K562 (cell line): ENCODE measurements around the gene TERT. TPM values are rescaled to one million over a fixed set of nuclear protein-coding genes. Genes with fewer than 3 reads are reported as not detected.

Experiments
- ATAC-seq: fragments of 200-7000 bp; cut with Tn5 transposase; 3 replicates; pipeline ENCODE4 v1.9.1; 2020; ENCODE audit warnings: moderate library complexity
- BruUV-seq: library from RNA; stranded (reverse); fragments of 400-500 nt; replicated peaks from 2 replicates; lab custom pipeline; 2021; lab: Mats Ljungman, UMichigan
- CTCF ChIA-PET: fragments of 300-600 bp; formaldehyde crosslinking; extraction: SDS; loops from one replicate; lab custom pipeline; 2021; ENCODE audit warnings: low intra/inter-chr PET ratio; lab: Yijun Ruan, JAX
- POLR2A ChIA-PET: fragments of 300-600, 350-650 bp; sonication (Branson Sonifier 250); formaldehyde crosslinking; extraction: SDS; loops from one replicate; lab custom pipeline; 2021; ENCODE audit warnings: antibody characterized with exemption, inconsistent platforms; lab: Yijun Ruan, JAX
- DNase-seq, 4 experiments: peaks; one replicate each; pipeline versions ENCODE4 v3.0.0 to v3.0.0-alpha.2; 2011 to 2018; ENCODE audit warnings: low spot score in 3 of 4, mixed read lengths in 3 of 4; ENCODE audit errors: extremely low read depth in 1 of 4
- FAIRE-seq: peaks from 2 replicates; lab custom pipeline; 2011; peaks lifted over from hg19 to GRCh38; lab: Jason Lieb, UNC
- H2AFZ ChIP-seq: 2 replicates; pipeline ENCODE4 v1.6.0; 2011; ENCODE audit warnings: low read depth, low read length, control low read depth, inconsistent platforms
- H3K27ac ChIP-seq: fragments of 200-600 bp; 3 replicates; pipeline ENCODE4 v1.8.0; 2011; ENCODE audit warnings: low read depth, mild to moderate bottlenecking, control low read depth, inconsistent platforms, low read length, moderate library complexity, mixed read lengths; ENCODE audit errors: extremely low read depth
- H3K27me3 ChIP-seq, 2 experiments: fragments of 300-600 bp in 1 of 2; 2 replicates in 1 of 2; 3 replicates in 1 of 2; pipeline versions ENCODE4 v1.6.0 to v1.8.0; 2011; ENCODE audit warnings: inconsistent platforms in 2 of 2, low read length in 2 of 2, mild to moderate bottlenecking in 1 of 2, mixed read lengths in 1 of 2, moderate library complexity in 1 of 2; ENCODE audit not compliant: control insufficient read depth in 2 of 2, insufficient read depth in 2 of 2
- H3K36me3 ChIP-seq: fragments of 300-600 bp; 3 replicates; pipeline ENCODE4 v1.8.0; 2011; ENCODE audit warnings: mild to moderate bottlenecking, low read length, inconsistent platforms; ENCODE audit not compliant: control insufficient read depth, insufficient read depth
- H3K4me1 ChIP-seq, 2 experiments: fragments of 200-600 bp in 1 of 2; replicated peaks in 1 of 2; 2 replicates in 1 of 2; 3 replicates in 1 of 2; pipeline versions ENCODE4 v1.5.1 to v1.8.0; 2011; ENCODE audit warnings: inconsistent platforms in 2 of 2, low read length in 2 of 2, mild to moderate bottlenecking in 1 of 2, mixed read lengths in 1 of 2, moderate library complexity in 1 of 2; ENCODE audit not compliant: control insufficient read depth in 2 of 2, insufficient read depth in 2 of 2
- H3K4me2 ChIP-seq: 2 replicates; pipeline ENCODE4 v1.6.1; 2011; ENCODE audit warnings: low read length, control low read depth, inconsistent platforms, mixed read lengths; ENCODE audit not compliant: insufficient read depth
- H3K4me3 ChIP-seq: fragments of 200-600 bp; sonication (generic), shearing (Covaris generic); 2 replicates; pipeline ENCODE4 v1.5.1; 2016; ENCODE audit warnings: control low read depth, inconsistent platforms
- H3K79me2 ChIP-seq: fragments of 200-600 bp; 3 replicates; pipeline ENCODE4 v1.8.0; 2011; ENCODE audit warnings: low read length, inconsistent platforms; ENCODE audit not compliant: control insufficient read depth, insufficient read depth
- H3K9ac ChIP-seq, 2 experiments: 2 replicates each; pipeline versions ENCODE4 v1.6.0 to v1.6.1; 2011; ENCODE audit warnings: low read depth in 2 of 2, low read length in 2 of 2, control low read depth in 1 of 2, inconsistent platforms in 1 of 2, mild to moderate bottlenecking in 1 of 2, mixed read lengths in 1 of 2; ENCODE audit not compliant: insufficient read depth in 1 of 2
- H3K9me1 ChIP-seq: one replicate; pipeline ENCODE4 v1.6.0; 2011; ENCODE audit warnings: inconsistent platforms, mild to moderate bottlenecking, low read length, moderate library complexity; ENCODE audit not compliant: control insufficient read depth, insufficient read depth
- H3K9me3 ChIP-seq: replicated peaks from 2 replicates; pipeline ENCODE4 v1.5.1; 2011; ENCODE audit warnings: low read depth, low read length, inconsistent platforms; ENCODE audit not compliant: control insufficient read depth, insufficient read depth
- H4K20me1 ChIP-seq: replicated peaks from 2 replicates; pipeline ENCODE4 v1.6.1; 2011; ENCODE audit warnings: low read length, inconsistent platforms, mixed read lengths; ENCODE audit not compliant: control insufficient read depth, insufficient read depth
- CHD1 ChIP-seq: fragments of 200-600 bp; sonication (generic); IDR thresholded peaks from one replicate; pipeline ENCODE4 v1.6.1; 2012; ENCODE audit warnings: mild to moderate bottlenecking, moderate library complexity, low read length, inconsistent platforms
- DDX20 ChIP-seq: fragments of 450-650 bp; IDR thresholded peaks from 2 replicates; pipeline ENCODE4 v1.6.1; 2016; ENCODE audit warnings: missing genetic modification characterization, low read depth, mild to moderate bottlenecking, missing compliant biosample characterization, moderate library complexity
- DEAF1 ChIP-seq: fragments of 450-650 bp; formaldehyde crosslinking; IDR thresholded peaks from 2 replicates; pipeline ENCODE4 v1.4.0; 2020; ENCODE audit warnings: mild to moderate bottlenecking, moderate library complexity
- E2F3 ChIP-seq: fragments of 250-450 bp; sonication (Bioruptor Pico); IDR thresholded peaks from 2 replicates; pipeline ENCODE4 v1.4.0; 2020; ENCODE audit warnings: mild to moderate bottlenecking
- HMGN3 ChIP-seq: IDR thresholded peaks from 2 replicates; pipeline ENCODE4 v1.6.1; 2011; ENCODE audit warnings: borderline replicate concordance, low read depth, mild to moderate bottlenecking, mixed read lengths, low read length; ENCODE audit not compliant: insufficient read length; ENCODE audit errors: extremely low read depth
- KLF1 ChIP-seq: fragments of 450-650 bp; IDR thresholded peaks from 2 replicates; pipeline ENCODE4 v1.6.1; 2016; ENCODE audit warnings: missing genetic modification characterization, missing compliant biosample characterization
- MAFK ChIP-seq: IDR thresholded peaks from 2 replicates; pipeline ENCODE4 v1.6.1; 2011; ENCODE audit warnings: low read length, improper control_type of control experiment
- NCOR1 ChIP-seq: fragments of 450-650 bp; IDR thresholded peaks from 2 replicates; pipeline ENCODE4 v1.6.1; 2016; ENCODE audit warnings: mild to moderate bottlenecking, moderate library complexity
- RCOR1 ChIP-seq, 2 experiments: IDR thresholded peaks; 2 replicates each; pipeline ENCODE4 v1.6.1; 2012; ENCODE audit warnings: low read depth in 2 of 2, low read length in 2 of 2, borderline replicate concordance in 1 of 2, improper control_type of control experiment in 1 of 2
- THAP7 ChIP-seq: fragments of 250-450 bp; sonication (Bioruptor Pico); IDR thresholded peaks from 2 replicates; pipeline ENCODE4 v1.5.0; 2021
- XRCC5 ChIP-seq: fragments of 200-400 bp; formaldehyde crosslinking; IDR thresholded peaks from 2 replicates; pipeline ENCODE4 v1.6.1; 2017; ENCODE audit warnings: low read depth, mild to moderate bottlenecking, low read length
- ZBED1 ChIP-seq: IDR thresholded peaks from 2 replicates; pipeline ENCODE4 v1.6.1; 2014
- ZNF263 ChIP-seq: sonication (generic); formaldehyde crosslinking; IDR thresholded peaks from 2 replicates; pipeline ENCODE4 v1.8.0; 2022; ENCODE audit warnings: mild to moderate bottlenecking, missing genetic modification reagents, borderline replicate concordance
- ZNF507 ChIP-seq: conservative IDR thresholded peaks from 2 replicates; pipeline ENCODE4 v1.6.1; 2017; ENCODE audit warnings: missing genetic modification characterization, missing compliant biosample characterization
- ZNF583 ChIP-seq: fragments of 250-450 bp; sonication (Bioruptor Pico); IDR thresholded peaks from 2 replicates; pipeline ENCODE4 v1.4.0; 2020
- ZNF830 ChIP-seq: fragments of 250-450 bp; sonication (Bioruptor Pico); IDR thresholded peaks from 2 replicates; pipeline ENCODE4 v1.5.0; 2021; ENCODE audit warnings: mild to moderate bottlenecking
- ZSCAN32 ChIP-seq: fragments of 450-650 bp; formaldehyde crosslinking; IDR thresholded peaks from 2 replicates; pipeline ENCODE4 v1.4.0; 2020; ENCODE audit warnings: mild to moderate bottlenecking, moderate library complexity
- WGBS: fragments of 100-300 bp; shearing (Covaris generic); methylation state at CpG from one replicate; pipeline ENCODE4 v1.1.6; 2016; ENCODE audit warnings: low coverage, mixed read lengths; ENCODE audit not compliant: insufficient coverage; ENCODE audit errors: missing lambda C conversion rate; 5-methylcytosine and 5-hydroxymethylcytosine counted together
- in situ Hi-C: fragments of 300-500 bp; cut with MboI; formaldehyde crosslinking; loops from 4 replicates; pipeline ENCODE4 v1.15.0; 2018; ENCODE audit warnings: inconsistent platforms, mixed read lengths
- intact Hi-C: fragments of 100-400 bp; cut with micrococcal nuclease; formaldehyde crosslinking; loops from 2 replicates; pipeline ENCODE4 v1.14.2; 2022
- polyA plus RNA-seq, 8 experiments: library from polyadenylated mRNA; depleted of rRNA in 4 of 8; stranded (reverse) in 5 of 8; unstranded in 3 of 8; fragments of >200 nt; fragmentation: Nextera tagmentation in 2 of 8; fragmentation: Illumina TruSeq in 1 of 8; extraction: Ambion mirVana in 2 of 8; extraction: Trizol in 1 of 8; gene quantifications; 2 replicates each; pipeline versions ENCODE4 v1.2.1 to v1.2.3, GENCODE V29; 2011 to 2014; ENCODE audit warnings: inconsistent platforms in 1 of 8, missing spikeins in 1 of 8
- total RNA-seq, 7 experiments: library from RNA; depleted of rRNA in 6 of 7; stranded (reverse); fragments of >200 nt in 6 of 7; fragmentation: Illumina TruSeq in 2 of 7; extraction: Trizol in 2 of 7; gene quantifications; 2 replicates each; pipeline versions ENCODE4 v1.2.1 to v1.2.3, GENCODE V29; 2011 to 2021; ENCODE audit warnings: low replicate concordance in 1 of 7

The TERT gene
- total and polyA plus RNA-seq, 9 of the 15 experiments (the other 6 are each of a cell fraction or from before 2014, with no cell fraction given) = 0.08 to 4.5 (median 0.98) TPM; not detected in 1

GRCh38 chr5:1314564-1314982 lies 19.7 kb upstream of the TERT start:
- H3K27ac ChIP-seq = no peak overlapping the region

More at GRCh38 chr5:1314564-1314982, 19.7 kb upstream of the TERT start:
- no peak for DNase-seq
- in situ Hi-C loops (no loop called here), intact Hi-C loops (no loop called here)
- Histone ChIP-seq H3K27me3 (peaks cover 21 to 43% of the 10 kb centered on the region in 2 experiments), H2AFZ (no peak overlapping the region), H3K4me1 (peaks cover 13 to 45% of the 10 kb centered on the region in 2 experiments; a peak in 4 of 5 replicates), H3K4me2 (no peak overlapping the region), H3K9me1 (no peaks in the 10 kb centered on the region), H3K9me3 (no peaks in the 10 kb centered on the region), H3K36me3 (peaks cover 19% of the 10 kb centered on the region; the same call in 2 of the 3 replicates), H3K9ac (no peak overlapping the region), H3K4me3 (no peak overlapping the region), H3K79me2 (no peaks in the 10 kb centered on the region), H4K20me1 (peaks cover 6% of the 10 kb centered on the region)
- ChIA-PET CTCF (no interaction called here), POLR2A (interaction anchor here (0.5 to 1.3 kb wide), 3 partner anchors 9 to 29 kb away, joined by 3 to 4 read pairs (median 3); no protein-coding TSS in a partner anchor)
- no peak for FAIRE-seq
- no peak for TF ChIP-seq ZNF263 (CRISPR knock-in tag)
- TF ChIP-seq ZNF507 (tag) = no peak
- no peak for TF ChIP-seq ZNF583 (CRISPR knock-in tag)
- no peak for TF ChIP-seq ZBED1
- no peak for TF ChIP-seq ZNF830 (CRISPR knock-in tag)
- TF ChIP-seq DDX20 = no peak
- TF ChIP-seq DEAF1 = no peak
- TF ChIP-seq ZSCAN32 (CRISPR knock-in tag) = no peak
- no peak for TF ChIP-seq E2F3 (CRISPR knock-in tag)
- TF ChIP-seq XRCC5 = no peak
- TF ChIP-seq MAFK = no peak
- TF ChIP-seq HMGN3 = no peak
- TF ChIP-seq CHD1 = no peak
- no peak for TF ChIP-seq RCOR1 (IDR thresholded peaks at IDR 0.05; ENCODE audit: borderline replicate concordance in 1 of 2, low read depth in 2 of 2, low read length in 2 of 2)
- no peak for TF ChIP-seq THAP7 (CRISPR knock-in tag)
- TF ChIP-seq KLF1 = no peak
- no peak for TF ChIP-seq NCOR1
- no peak for ATAC-seq
- no TSS peak for BruUV-seq
- 44% methylated on average over 13 of the region's 13 CpGs for WGBS
